ENCODE measurements around the gene SDR42E2. TPM values are rescaled to one million over a fixed set of nuclear protein-coding genes. Genes with fewer than 3 reads are reported as not detected.

Gene SDR42E2
- total and polyA plus RNA-seq, 2 donors (not counting 3 experiments of a cell fraction or from before 2014, with no cell fraction given), result 0.03 to 0.13 TPM

- BruUV-seq (replicated peaks), result no TSS peak
- Histone ChIP-seq H3K9ac (replicated peaks; ENCODE audit: extremely low read depth, insufficient read depth, low read length) (no peak overlapping the region), H4K20me1 (replicated peaks; ENCODE audit: control insufficient read depth, extremely low read depth, insufficient read depth, low read length) (no peaks in the 10 kb centered on the region), H3K4me1 (ENCODE audit: control insufficient read depth, extremely low read depth, insufficient read depth, low read length) (no peaks in the 10 kb centered on the region), H3K36me3 (ENCODE audit: control insufficient read depth in 2 of 2, extremely low read depth in 1 of 2, insufficient read depth in 2 of 2, low read length in 2 of 2) (no peaks in the 10 kb centered on the region), H3K4me2 (ENCODE audit: insufficient read depth, low read length) (no peak overlapping the region), H3K79me2 (ENCODE audit: control insufficient read depth, insufficient read depth, low read length) (no peaks in the 10 kb centered on the region), H3K9me3 (replicated peaks; ENCODE audit: control insufficient read depth, insufficient read depth, low read length) (no peaks in the 10 kb centered on the region), H3K27me3 (ENCODE audit: control insufficient read depth in 2 of 2, insufficient read depth in 2 of 2, low read length in 2 of 2) (no peaks in the 10 kb centered on the region), H3K9me1 (replicated peaks; ENCODE audit: control insufficient read depth, extremely low read depth, insufficient read depth, low read length) (no peaks in the 10 kb centered on the region), H3K27ac (ENCODE audit: insufficient read depth, low read depth, low read length) (no peak overlapping the region), H3K4me3 (replicated peaks in 1 of 3; ENCODE audit: insufficient read depth in 1 of 3, low read depth in 1 of 3, low read length in 3 of 3) (no peak overlapping the region), H2AFZ (ENCODE audit: low read depth, low read length) (no peak overlapping the region)
- ChIA-PET POLR2A (no interaction called here), CTCF (interaction anchor here (0.7 to 1.0 kb wide), 3 partner anchors 21 to 68 kb away, joined by 3 read pairs; no protein-coding TSS in a partner anchor)
- no peak for TF ChIP-seq CTCF (IDR thresholded peaks at IDR 0.05; ENCODE audit: extremely low read depth in 1 of 2, insufficient read depth in 1 of 2, low read depth in 1 of 2, low read length in 2 of 2)
- TF ChIP-seq MYC (IDR thresholded peaks at IDR 0.05; ENCODE audit: low read depth, low read length), result no peak
- TF ChIP-seq EZH2 (IDR thresholded peaks at IDR 0.05; ENCODE audit: borderline replicate concordance, low read depth, low read length, severe bottlenecking), result no peak
- no peak for TF ChIP-seq POLR2AphosphoS5 (IDR thresholded peaks at IDR 0.05; ENCODE audit: insufficient read depth, low read depth, low read length)
- no peak for TF ChIP-seq FOS (IDR thresholded peaks at IDR 0.05; ENCODE audit: borderline replicate concordance, insufficient read depth, low read length)
- FAIRE-seq, result no peak
- DNase-seq (ENCODE audit: low read depth, low spot score), result no peak
- intact Hi-C loops (cut with micrococcal nuclease) (loop anchor here (5.0 kb wide), 1 partner anchor 52 kb away; no protein-coding TSS in a partner anchor), dilution Hi-C loops (cut with MboI; ENCODE audit: extremely low pct_ligation_motif_present, low sequenced_read_pairs) (no loop called here)
Observed at GRCh38 chr16:22120440-22120839, 41.9 kb upstream of the SDR42E2 start.

GRCh38 chr16:22122239-22122638 lies 40.1 kb upstream of the SDR42E2 start:
- Histone ChIP-seq H3K9me1 (replicated peaks; ENCODE audit: control insufficient read depth, extremely low read depth, insufficient read depth, low read length) (no peaks in the 10 kb centered on the region), H3K4me2 (ENCODE audit: insufficient read depth, low read length) (no peak overlapping the region), H4K20me1 (replicated peaks; ENCODE audit: control insufficient read depth, extremely low read depth, insufficient read depth, low read length) (no peaks in the 10 kb centered on the region), H3K4me3 (replicated peaks in 1 of 3; ENCODE audit: insufficient read depth in 1 of 3, low read depth in 1 of 3, low read length in 3 of 3) (no peak overlapping the region), H3K27ac (ENCODE audit: insufficient read depth, low read depth, low read length) (no peak overlapping the region), H3K4me1 (ENCODE audit: control insufficient read depth, extremely low read depth, insufficient read depth, low read length) (no peaks in the 10 kb centered on the region), H3K36me3 (ENCODE audit: control insufficient read depth in 2 of 2, extremely low read depth in 1 of 2, insufficient read depth in 2 of 2, low read length in 2 of 2) (no peaks in the 10 kb centered on the region), H2AFZ (ENCODE audit: low read depth, low read length) (no peak overlapping the region), H3K9me3 (replicated peaks; ENCODE audit: control insufficient read depth, insufficient read depth, low read length) (no peaks in the 10 kb centered on the region), H3K27me3 (ENCODE audit: control insufficient read depth in 2 of 2, insufficient read depth in 2 of 2, low read length in 2 of 2) (no peaks in the 10 kb centered on the region), H3K79me2 (ENCODE audit: control insufficient read depth, insufficient read depth, low read length) (no peaks in the 10 kb centered on the region), H3K9ac (replicated peaks; ENCODE audit: extremely low read depth, insufficient read depth, low read length) (no peak overlapping the region)
- TF ChIP-seq POLR2AphosphoS5 (IDR thresholded peaks at IDR 0.05; ENCODE audit: insufficient read depth, low read depth, low read length) (no peak), POLR2A (IDR thresholded peaks at IDR 0.05; ENCODE audit: low read depth, low read length) (no peak), GATA2 (IDR thresholded peaks at IDR 0.05; ENCODE audit: insufficient read depth, insufficient read length, low read depth, low read length) (no peak), JUN (IDR thresholded peaks at IDR 0.05; ENCODE audit: borderline replicate concordance, insufficient read depth, insufficient read length, low read depth) (no peak), EZH2 (IDR thresholded peaks at IDR 0.05; ENCODE audit: borderline replicate concordance, low read depth, low read length, severe bottlenecking) (no peak)
- ChIA-PET POLR2A (no interaction called here), CTCF (no interaction called here)
- intact Hi-C loops (cut with micrococcal nuclease) (loop anchor here (5.0 kb wide), 1 partner anchor 50 kb away; no protein-coding TSS in a partner anchor), dilution Hi-C loops (cut with MboI; ENCODE audit: extremely low pct_ligation_motif_present, low sequenced_read_pairs) (no loop called here)
- BruUV-seq (replicated peaks), result no TSS peak
- DNase-seq (ENCODE audit: low read depth, low spot score) (no peak), FAIRE-seq (no peak)
